Testis (tissue), 3 donors: ENCODE measurements around the gene PSEN1. TPM values are rescaled to one million over a fixed set of nuclear protein-coding genes. Genes with fewer than 3 reads are reported as not detected.
"Not testable (repeated sequence)": the region's sequence is repeated elsewhere in the genome, so short reads cannot be mapped to it uniquely, and the experiment has no call there.

Experiments
- DNase-seq: peaks from one replicate; pipeline ENCODE4 v3.0.0-alpha.2; 2019
- H3K27ac ChIP-seq, 2 donors: fragments of 200-600 bp; sonication (generic); one replicate each; pipeline ENCODE4 v1.5.1; 2019
- H3K27me3 ChIP-seq: fragments of 200-600 bp; sonication (generic); one replicate; pipeline ENCODE4 v1.5.1; 2019
- H3K36me3 ChIP-seq: fragments of 200-600 bp; sonication (generic); one replicate; pipeline ENCODE4 v1.5.1; 2017; ENCODE audit warnings: low read depth; ENCODE audit errors: missing control alignments
- H3K4me1 ChIP-seq: fragments of 200-600 bp; sonication (generic); one replicate; pipeline ENCODE4 v1.5.1; 2019
- H3K4me3 ChIP-seq, 2 donors: fragments of 200-600 bp; sonication (generic); one replicate each; pipeline ENCODE4 v1.5.1; 2017 to 2019
- H3K9me3 ChIP-seq: fragments of 200-600 bp; sonication (generic); one replicate; pipeline ENCODE4 v1.5.1; 2017
- CTCF ChIP-seq, 3 experiments: fragments of 450-650 bp in 2 of 3; fragments of 200-600 bp in 1 of 3; sonication (generic) in 1 of 3; IDR thresholded peaks; one replicate each; pipeline ENCODE4 v1.5.1; 2016 to 2019; ENCODE audit warnings: antibody characterized with exemption in 3 of 3, mild to moderate bottlenecking in 2 of 3, moderate library complexity in 1 of 3
- POLR2A ChIP-seq: fragments of 450-650 bp; IDR thresholded peaks from one replicate; pipeline ENCODE4 v1.6.1; 2017; ENCODE audit warnings: antibody characterized with exemption, mild to moderate bottlenecking, moderate library complexity
- WGBS, 2 donors: methylation state at CpG; one replicate each; pipeline ENCODE4 v1.1.5; 2018; 5-methylcytosine and 5-hydroxymethylcytosine counted together
- intact Hi-C: fragments of 100-400 bp; cut with DNase I; formaldehyde crosslinking; loops from one replicate; pipeline ENCODE4 v1.15.1; 2023; ENCODE audit warnings: low total_unique reads
- polyA plus RNA-seq: library from polyadenylated mRNA; stranded (reverse); fragments of 350-450 nt; fragmentation: Illumina TruSeq; extraction: RNeasy Lipid Tissue Mini Kit (QIAGEN cat#74804); gene quantifications from one replicate; pipeline ENCODE4 v1.2.3, GENCODE V29; 2014; ENCODE audit warnings: low read depth, low replicate concordance; ENCODE audit not compliant: insufficient read depth
- total RNA-seq, 2 donors: library from RNA; depleted of rRNA; stranded (reverse); fragments of >200 nt; gene quantifications; one replicate each; pipeline ENCODE4 v1.2.3, GENCODE V29; 2016

Gene PSEN1
- total and polyA plus RNA-seq, 3 donors from 2014 or later, result 65.7 to 94.9 (median 78.4) TPM

GRCh38 chr14:73188501-73188911 lies 52.2 kb downstream of the PSEN1 start:
- no peaks in the 10 kb centered on the region for H3K36me3 ChIP-seq

GRCh38 chr14:73189651-73190050 lies 53.3 kb downstream of the PSEN1 start:
- no peak for DNase-seq
- no peaks in the 10 kb centered on the region for H3K27me3 ChIP-seq
- no peak overlapping the region for H3K4me3 ChIP-seq
- no peak overlapping the region for H3K27ac ChIP-seq
- no peak for TF ChIP-seq POLR2A
- no peak for TF ChIP-seq CTCF (IDR thresholded peaks at IDR 0.05)
- H3K36me3 ChIP-seq, result no peaks in the 10 kb centered on the region
- no peaks in the 10 kb centered on the region for H3K4me1 ChIP-seq
- 50 to 69% methylated on average over 3 of the region's 3 CpGs for WGBS, 2 donors
- H3K9me3 ChIP-seq, result no peaks in the 10 kb centered on the region
- intact Hi-C loops, result no loop called here

More at GRCh38 chr14:73188501-73188911, 52.2 kb downstream of the PSEN1 start:
- intact Hi-C loops, result no loop called here
- Histone ChIP-seq H3K4me1 (no peaks in the 10 kb centered on the region), H3K9me3 (no peaks in the 10 kb centered on the region), H3K4me3 (no peak overlapping the region), H3K27ac (no peak overlapping the region), H3K27me3 (no peaks in the 10 kb centered on the region)
- 94 to 96% methylated on average over 3 of the region's 3 CpGs for WGBS, 2 donors
- no peak for DNase-seq
- TF ChIP-seq POLR2A, result no peak
- no peak for TF ChIP-seq CTCF (IDR thresholded peaks at IDR 0.05)

GRCh38 chr14:73191441-73191840 lies 55.1 kb downstream of the PSEN1 start:
- Histone ChIP-seq H3K27ac (no peak overlapping the region), H3K27me3 (no peaks in the 10 kb centered on the region), H3K9me3 (no peaks in the 10 kb centered on the region), H3K4me3 (no peak overlapping the region), H3K36me3 (no peaks in the 10 kb centered on the region), H3K4me1 (no peaks in the 10 kb centered on the region)
- 87 to 89% methylated on average over 2 of the region's 2 CpGs for WGBS, 2 donors
- no peak for DNase-seq
- TF ChIP-seq CTCF (IDR thresholded peaks at IDR 0.05), result no peak
- TF ChIP-seq POLR2A, result no peak
- intact Hi-C loops, result no loop called here

GRCh38 chr14:73194306-73194705 lies 58.0 kb downstream of the PSEN1 start:
- H3K27me3 ChIP-seq, H3K4me3 ChIP-seq, H3K36me3 ChIP-seq, H3K9me3 ChIP-seq, intact Hi-C loops, DNase-seq, H3K4me1 ChIP-seq, H3K27ac ChIP-seq: not testable (repeated sequence)
- WGBS, 2 donors, result 92 to 96% methylated on average over 8 of the region's 8 CpGs

GRCh38 chr14:73198253-73198652 lies 61.9 kb downstream of the PSEN1 start:
- DNase-seq, result no peak
- TF ChIP-seq CTCF (IDR thresholded peaks at IDR 0.05), result no peak
- TF ChIP-seq POLR2A, result no peak
- 75 to 86% methylated on average over 2 of the region's 2 CpGs for WGBS, 2 donors
- Histone ChIP-seq H3K27ac (no peak overlapping the region), H3K27me3 (no peaks in the 10 kb centered on the region), H3K4me3 (no peak overlapping the region), H3K9me3 (no peaks in the 10 kb centered on the region), H3K36me3 (no peaks in the 10 kb centered on the region), H3K4me1 (no peaks in the 10 kb centered on the region)
- intact Hi-C loops, result no loop called here
